Hippocampal formation (tissue), 2 donors: ENCODE data around the gene PLEKHM2.

Experiments
- DNase-seq, 2 donors: peaks; one replicate each; lab custom pipeline; 2025; lab: John Stamatoyannopoulos, UW

PLEKHM2 gene

DNA sequence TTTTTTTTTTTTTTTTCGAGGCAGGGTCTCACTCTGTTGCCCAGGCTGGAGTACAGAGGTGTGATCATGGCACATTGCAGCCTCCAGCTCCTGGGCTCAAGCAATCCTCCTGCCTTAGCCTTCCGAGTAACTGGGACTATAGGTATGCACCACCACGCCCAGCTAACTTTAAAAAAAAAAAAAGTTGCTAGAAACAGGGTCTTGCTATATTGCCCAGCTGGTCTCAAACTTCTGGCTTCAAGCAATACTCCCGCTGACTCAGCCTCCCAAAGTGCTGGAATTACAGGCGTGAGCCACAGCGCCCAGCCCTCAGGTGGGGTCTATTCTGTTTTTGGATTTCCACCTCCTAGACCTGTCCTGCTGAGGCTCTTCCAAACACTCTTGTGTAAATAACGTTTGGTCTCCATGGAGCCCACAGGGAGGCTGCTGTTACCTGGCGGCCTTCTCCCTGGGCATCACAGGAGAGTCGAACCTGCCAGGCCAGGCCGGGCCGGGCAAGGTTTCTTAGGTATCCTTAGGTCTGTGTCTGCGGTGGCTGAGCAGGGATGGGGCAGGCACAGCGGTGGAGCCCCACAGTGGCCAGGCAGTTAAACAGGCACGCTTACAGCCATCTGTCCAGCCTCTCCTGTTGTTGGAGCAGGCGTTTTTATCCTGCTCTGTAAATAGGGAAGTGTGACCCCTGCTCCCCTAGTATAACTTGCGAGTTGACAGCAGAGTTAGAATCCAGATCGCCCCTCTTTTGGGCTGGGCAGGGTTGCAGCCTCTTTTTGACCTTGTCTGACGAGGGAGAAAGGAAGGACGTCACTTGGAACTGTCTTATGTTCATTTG lies 18.8 kb downstream of the PLEKHM2 start:
- DNase-seq = no peak

DNA sequence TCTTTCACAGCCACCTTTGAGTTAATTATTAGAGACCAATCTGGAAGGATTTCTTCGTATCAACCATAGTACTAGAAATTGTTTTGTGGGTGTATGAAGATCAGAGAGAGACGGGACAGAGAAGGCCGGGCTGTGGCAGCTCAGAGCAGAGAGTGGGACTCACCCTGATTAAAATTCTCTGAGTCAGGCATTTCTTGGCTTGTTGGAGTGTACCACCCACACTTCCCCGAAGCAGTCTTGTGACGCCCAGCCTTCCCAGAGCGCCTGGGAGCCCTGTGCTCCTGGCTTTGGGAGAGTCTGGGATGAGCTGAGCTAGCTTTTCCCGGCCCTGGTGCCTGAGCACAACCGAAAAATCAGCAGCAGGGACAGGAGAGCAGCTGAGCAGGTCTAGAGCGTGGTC lies 19.4 kb downstream of the PLEKHM2 start:
- peak; percentile 39 to 62 for DNase-seq

DNA sequence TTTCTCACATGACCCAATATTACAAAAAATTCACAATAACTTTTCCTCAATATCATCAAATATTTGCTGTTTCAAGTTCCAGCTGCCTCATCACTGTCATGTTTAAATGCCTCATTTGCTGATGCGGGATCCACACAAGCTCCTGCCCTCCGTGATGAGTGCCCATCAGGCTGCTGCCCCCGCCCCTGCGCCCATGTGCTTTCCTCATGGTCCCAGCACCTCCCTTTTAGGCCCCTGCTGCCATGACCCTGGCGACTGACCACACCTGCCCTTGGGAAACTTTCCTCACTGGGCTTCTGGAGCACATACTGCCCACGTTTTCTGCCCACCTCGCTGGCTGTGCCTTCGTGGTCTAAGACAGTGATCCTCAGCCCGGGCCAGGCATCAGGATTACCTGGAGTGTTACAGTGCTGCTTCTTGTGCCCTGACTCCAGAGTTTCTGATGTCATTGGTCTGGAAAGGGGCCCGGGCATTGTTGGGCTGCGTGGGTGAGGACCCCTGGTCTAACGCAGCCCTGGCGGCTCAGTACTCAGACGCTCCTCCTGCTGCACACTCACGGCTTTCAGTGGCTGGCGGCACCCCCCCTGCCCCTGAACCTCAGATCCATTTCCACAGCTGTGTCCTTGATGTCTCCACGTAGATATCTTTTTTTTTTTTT lies 20.5 kb downstream of the PLEKHM2 start:
- no peak for DNase-seq

DNA sequence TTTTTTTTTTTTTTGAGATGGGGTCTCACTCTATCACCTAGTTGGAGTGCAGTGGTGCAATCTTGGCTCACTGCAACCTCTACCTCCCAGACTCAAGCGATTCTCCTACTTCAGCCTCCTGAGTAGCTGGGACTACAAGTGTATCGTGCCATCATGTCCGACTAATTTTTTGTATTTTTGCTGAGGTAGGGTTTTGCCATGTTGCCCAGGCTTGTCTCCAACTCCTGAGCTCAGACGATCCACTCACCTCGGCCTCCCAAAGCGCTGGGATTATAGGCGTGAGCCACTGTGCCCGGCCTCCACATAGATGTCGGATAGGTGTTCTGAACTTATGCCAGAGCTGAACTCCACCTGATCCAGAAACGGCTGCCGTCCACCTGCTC lies 21.1 kb downstream of the PLEKHM2 start:
- no peak for DNase-seq

DNA sequence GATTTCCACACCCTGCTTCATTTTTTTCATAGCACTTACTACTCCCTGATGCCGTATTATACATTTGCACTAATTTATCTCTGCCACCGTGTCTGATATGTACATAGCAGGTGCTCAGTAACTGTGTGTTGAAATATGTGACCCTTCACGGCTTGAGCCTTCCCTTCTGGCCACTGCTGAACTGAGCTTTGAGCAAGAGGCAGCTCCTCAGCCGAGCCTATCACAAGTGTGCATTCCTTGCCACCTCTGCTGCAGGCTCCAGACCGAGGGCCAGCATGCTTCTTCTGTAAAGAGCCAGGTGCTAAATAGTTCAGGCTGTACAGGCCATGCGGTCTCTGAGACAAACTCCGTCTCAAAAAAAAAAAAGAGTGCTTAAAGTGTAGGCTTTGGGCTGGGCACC lies 22.6 kb downstream of the PLEKHM2 start:
- DNase-seq = no peak

DNA sequence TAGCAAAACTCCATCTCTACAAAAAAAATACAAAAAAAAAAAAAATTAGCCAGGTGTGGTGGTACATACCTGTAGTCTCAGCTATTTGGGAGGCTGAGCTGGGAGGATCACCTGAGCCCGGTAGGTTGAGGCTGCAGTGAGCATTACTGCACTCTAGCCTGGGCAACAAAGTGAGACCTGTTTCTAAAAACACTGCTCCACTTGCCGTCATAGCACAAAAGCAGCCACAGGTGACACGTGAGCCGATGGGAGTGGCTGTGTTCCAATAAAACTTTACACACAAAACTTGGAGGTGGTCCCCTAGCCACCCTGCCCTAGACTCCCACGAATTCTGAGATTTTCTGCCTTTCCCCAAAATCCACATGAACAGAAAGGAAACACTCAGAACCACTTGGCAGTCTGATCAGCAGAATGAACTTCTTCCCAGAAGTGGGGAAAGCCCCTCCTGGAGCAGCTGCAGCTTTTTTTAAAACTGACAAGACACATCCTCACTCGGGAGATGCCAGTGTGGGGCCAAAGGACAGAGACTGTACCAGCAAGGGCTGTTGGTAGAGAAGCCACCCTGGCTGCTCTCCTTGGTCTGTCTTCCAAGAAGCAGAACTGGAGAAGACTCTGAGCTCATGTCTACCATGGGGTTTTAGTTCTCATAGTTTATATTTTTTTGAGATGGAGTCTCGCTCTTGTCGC lies 23.3 kb downstream of the PLEKHM2 start:
- DNase-seq = no peak

DNA sequence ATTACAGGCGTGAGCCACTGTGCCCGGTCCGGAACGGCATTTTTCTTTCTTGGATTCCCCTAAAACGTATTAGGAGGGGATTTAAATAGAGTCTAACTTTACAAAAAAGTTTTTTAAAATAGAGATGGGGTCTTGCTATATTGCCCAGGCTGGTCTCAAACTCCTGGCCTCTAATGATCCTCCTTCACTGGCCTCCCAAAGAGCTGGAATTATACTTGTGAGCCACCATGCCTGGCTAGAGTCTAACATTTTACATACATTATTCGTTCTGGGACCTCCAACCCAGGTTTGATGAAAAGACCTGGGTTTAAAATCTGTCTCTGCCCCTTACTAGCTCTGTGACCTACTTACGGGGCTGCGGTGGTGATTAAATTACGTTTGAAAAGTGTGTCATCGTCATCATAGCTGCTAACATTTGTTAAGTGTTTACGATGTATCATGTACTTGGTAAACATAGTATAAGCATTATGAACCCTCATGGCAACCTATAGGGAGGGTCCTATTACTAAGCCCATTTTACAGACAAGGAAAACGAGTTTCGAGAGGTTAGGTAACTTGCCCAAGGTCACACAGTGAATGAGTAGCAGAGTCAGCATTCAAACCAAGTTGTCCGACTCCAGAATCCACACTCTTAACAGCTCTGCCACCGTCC lies 24.5 kb downstream of the PLEKHM2 start:
- DNase-seq = no peak

DNA sequence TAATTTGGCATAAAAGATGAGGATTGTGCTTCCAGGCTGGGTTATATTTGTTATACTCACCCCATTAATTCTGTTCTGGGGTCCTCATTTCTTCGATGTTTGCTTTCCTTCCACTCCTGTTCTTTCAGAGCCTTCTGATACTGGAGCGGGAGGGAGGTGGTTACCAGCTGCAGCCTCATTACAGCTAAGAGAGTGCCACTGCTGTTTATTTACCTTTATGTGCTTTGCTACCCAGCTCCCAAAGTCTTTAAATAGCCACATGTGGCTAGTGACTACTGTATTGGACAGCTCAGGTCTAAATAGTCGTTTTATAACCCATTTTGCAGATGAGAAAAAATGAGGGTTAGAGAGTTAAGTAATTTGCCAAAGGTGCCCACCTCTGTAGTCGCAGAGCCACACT lies 25.1 kb downstream of the PLEKHM2 start:
- DNase-seq = no peak

DNA sequence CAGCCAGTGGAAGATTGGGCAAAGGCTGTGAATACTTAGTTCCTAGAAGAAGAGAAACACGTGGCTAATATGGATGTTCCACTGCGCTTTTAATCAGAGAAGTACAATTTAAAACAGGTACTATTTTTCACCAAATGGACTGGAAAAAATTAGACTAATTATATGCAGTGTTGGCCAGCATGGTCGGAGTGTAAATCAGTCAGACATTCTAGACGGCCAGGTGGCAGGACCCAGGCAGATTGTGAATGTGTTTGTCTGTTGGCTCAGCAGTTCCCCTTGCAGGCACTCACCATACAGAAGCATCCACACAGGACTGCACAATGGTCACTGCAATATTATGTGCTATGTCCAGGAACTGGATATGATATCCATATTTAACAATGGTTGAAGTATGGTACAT lies 28.0 kb downstream of the PLEKHM2 start:
- DNase-seq = no peak

DNA sequence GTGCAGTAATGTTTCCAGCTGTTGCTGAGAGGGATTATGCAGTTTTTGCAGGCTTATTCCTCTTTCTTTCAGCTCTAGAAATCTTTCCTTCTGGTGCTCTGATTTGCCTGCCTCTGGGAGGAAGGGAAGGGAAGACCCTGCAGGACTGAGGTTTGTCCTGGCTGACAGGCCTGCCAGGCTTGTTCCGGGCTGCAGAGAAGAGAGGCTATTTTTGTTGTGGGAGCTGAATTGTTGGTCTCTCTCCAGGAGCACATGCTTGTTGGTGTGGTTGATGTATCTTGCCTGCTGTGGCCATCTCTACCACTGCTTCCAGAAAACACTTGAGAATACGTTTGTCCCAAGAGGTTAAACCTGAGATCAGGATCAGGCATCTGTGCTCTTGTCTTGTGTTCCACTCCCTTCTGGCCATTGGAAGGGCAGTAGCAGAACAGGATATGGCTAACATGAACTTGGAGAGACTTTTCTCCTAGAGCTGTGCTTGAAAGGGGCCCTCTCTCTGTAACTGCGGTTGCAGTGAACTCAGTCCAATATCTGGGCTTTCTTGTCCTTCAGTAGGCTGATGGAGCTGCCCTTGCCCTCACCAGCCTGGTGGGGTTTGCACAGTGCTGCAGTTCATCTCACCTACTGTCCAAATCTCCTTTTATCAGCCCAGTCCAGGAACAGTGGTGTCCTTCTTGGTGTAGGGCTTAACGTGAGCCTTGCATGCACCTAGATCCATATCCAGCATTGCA lies 30.5 kb downstream of the PLEKHM2 start:
- peak; percentile 23 to 46 for DNase-seq

DNA sequence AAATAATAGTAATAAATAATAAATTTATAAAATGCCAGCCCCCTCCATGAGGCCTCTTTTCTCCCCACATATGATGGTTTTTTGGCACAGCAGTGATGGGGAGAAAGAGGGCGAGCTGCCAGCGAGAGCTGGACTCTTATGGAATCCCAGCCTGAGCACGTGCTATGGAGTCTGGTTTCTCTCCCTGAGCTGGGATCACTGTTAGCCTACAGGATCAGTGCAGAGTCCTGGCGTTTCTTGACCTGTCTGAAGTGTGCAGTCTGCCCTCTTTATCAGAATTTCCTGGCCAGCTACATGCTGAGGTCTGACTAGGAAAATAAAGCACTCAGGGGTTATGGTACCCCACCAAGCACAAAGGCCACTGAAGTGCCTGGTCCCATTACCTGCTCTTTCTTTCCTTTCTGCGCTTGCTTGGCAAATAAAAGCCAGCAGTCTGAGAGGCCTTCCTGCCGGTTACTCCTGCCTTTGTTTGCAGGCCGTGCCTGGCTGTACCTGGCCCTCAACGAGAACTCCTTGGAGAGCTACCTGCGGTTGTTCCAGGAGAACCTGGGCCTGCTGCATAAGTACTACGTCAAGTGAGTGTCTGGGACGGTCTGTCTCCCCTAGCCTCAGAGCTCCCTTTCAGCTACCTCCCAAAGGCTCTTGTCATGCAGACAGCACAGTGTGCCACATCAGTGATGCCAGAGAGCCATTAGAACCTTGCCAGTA lies 33.5 kb downstream of the PLEKHM2 start:
- no peak for DNase-seq

DNA sequence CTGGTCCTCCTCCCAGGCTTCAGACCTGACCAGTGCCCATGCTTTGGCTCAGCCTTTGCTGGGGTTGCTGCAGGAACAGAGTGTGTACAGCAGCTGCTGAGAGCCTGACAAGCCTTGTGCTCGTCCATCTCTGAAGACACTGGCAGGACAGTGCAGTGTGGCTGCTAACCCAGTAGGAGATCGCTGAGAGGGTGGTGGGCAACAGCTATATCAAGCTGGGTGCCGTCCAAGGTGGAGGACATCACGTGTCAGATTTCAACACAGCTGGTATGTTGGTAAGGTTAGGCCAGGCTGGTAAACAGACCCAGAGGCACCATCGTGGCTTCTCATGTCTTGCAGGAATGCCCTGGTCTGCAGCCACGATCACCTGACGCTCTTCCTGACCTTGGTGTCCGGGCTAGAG lies 34.1 kb downstream of the PLEKHM2 start:
- no peak for DNase-seq

DNA sequence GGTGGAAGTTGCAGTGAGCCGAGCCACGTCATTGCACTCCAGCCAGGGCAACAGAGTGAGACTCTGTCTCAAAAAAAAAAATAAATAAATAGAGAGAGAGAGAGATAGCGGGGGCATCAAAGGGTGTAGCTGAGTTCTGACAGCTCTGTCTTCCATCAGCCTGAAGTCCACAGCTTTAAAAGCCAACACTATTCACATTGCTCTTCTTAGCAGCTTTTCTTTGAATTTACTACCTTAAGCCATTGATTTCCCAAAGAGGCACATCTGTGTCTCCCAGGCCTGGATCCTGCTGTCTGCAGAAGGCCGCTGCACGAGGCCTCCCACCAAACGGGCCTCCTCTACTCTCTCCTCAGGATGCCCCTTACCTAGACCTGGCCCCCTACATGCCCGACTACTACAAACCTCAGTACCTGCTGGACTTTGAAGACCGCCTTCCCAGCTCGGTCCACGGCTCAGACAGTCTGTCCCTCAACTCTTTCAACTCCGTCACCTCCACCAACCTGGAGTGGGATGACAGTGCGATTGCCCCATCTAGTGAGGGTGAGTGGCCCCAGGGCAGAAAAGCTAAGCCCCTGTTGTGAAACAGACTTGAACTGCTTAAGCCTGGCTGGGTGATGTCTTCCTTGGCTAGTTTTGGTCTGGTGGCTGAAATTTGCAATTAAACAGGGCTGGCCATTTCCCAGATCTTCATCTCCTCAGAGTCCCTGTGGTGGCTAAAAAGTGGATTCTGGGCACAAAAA lies 35.4 kb downstream of the PLEKHM2 start:
- DNase-seq = no peak

DNA sequence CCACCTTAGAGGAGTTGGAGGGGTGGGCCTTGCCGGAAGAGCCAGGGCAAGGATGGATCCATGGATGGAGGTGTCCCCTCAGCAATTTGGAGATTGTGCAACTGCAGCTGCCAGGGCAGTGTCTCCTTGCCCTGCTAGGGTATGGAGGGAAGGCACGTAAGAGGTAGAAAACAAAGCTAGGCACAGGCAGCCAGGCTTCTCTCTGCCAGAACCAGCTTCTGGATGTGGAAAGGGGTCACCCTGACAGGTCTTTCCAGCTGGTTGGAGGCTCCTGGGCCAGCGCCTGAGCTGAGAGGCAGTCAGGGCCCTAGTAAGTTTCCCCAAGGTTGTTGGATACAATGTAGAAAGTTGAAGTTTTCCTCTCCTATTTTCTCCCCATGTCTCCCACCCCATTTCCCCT lies 36.7 kb downstream of the PLEKHM2 start:
- no peak for DNase-seq

DNA sequence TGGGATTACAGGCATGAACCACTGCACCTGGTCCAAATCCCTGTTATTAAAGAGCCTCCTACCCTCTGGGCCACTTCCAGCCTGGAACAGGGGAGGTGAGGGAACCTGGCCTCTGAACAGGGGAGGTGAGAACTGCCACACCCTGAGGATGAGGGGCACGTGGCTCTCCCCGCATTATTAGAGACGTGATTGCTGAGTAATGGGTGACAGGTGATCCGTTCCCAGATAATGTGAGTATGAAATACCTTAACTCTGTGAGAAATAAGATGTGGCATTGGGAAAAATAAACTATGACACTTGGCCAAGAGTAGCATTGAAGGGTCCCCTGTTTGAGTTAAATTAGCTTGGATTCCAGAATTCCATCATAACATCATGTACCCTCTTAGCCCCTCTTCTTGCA lies 38.3 kb downstream of the PLEKHM2 start:
- DNase-seq = no peak

DNA sequence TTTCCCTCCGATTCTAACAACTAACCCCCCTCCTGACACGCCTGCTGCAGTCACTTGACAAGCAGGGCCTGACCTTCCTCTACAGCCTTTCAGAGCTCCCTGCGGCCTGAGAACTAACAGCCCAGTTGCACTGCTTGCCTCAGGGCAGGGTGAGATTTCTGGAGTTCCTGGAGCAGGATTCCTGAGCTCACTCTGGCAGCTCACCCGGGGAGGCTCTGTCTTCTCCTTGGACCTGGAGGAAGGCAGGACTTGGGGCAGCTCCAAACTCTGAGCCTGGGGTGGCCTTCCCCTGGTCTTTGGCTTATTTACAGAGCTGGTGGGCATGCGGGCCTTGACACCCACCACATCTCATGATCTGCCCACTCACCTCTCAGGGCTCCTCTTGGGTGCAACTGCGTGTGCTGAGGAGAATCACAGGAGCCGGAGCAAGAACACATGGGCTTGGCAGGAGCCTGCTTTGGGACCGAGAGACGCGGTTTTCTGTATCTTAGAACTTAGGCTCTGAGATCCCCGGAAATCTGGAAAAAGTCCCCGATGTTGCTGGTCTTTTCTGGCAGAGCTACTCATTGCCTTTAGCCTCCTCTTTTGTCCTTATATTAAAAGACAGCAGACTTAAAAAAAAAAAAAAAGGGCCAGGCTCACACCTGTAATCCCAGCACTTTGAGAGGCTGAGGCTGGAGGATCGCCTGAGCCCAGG lies 38.9 kb downstream of the PLEKHM2 start:
- DNase-seq = no peak

DNA sequence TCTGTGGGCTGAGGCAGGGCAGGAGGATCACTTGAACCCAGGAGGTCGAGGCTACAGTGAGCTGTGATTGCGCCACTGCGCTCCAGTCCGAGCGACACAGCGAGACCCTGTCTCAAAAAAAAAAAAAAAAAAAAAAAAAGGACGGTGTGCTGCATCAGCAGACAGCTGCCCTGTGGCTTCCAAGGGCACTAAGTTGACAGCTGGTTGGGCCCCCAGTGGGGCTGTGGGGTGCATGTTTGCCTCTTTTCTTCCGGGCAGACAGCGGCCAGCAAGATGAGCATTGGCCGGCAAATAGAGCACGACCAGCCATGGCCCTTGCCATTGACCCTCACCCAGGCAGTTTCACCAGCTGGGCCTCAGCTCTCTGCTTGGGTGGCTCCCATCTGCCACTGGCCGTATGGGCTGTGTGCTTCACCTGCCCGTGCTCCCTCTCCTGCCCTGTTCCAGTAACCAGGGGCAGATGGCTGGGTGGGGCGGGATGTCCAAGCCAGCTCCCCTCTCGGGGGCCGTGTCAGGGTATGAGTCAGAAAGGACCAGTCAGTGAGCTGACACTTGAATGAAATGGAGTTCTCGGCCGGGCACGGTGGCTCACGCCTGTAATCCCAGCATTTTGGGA lies 39.6 kb downstream of the PLEKHM2 start:
- no peak for DNase-seq

DNA sequence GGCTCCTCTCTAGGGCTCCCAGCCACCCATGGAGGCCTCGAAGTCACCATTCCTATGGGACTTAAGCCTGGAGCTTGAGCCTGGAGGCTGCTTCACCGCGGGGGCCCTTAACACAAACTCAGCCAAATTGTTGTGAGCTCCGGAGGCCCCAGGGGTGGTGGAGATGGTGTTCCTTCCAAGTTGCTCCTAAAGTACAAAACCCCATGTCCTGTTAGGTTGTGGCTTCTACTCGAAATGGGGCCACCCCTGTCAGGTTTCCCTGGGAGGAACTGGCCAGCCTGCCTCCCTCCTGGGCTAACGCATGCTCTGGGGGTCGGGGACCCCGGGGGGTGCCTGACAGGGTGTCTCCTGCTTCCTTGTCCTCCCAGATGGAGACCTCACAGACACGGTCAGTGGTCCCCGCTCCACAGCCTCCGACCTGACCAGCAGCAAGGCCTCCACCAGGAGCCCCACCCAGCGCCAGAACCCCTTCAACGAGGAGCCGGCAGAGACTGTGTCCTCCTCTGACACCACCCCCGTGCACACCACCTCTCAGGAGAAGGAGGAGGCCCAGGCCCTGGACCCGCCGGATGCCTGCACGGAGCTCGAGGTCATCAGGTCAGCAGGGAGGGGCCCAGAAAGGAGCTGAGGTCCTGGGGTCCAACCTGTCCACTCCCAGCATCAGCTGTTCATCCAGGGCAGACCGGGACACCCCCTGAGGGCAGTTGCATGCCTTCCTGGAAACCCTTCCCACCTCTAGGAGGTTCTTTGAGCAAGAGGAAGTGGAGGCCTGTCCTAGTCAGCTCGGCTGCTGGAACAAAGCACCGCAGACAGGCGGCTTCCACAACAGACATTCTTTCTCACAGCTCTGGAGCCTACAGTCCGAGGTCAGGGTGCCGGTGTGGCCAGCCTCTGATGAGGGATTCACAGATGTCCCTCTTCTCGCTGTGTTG lies 41.1 kb downstream of the PLEKHM2 start:
- no peak for DNase-seq
